Measurements from ENCODE around the gene SETD6. TPM values are rescaled to one million over a fixed set of nuclear protein-coding genes. Genes with fewer than 3 reads are reported as not detected.

SETD6 gene
- polyA plus RNA-seq, 2 donors: 15.5 to 17.3 TPM

DNA sequence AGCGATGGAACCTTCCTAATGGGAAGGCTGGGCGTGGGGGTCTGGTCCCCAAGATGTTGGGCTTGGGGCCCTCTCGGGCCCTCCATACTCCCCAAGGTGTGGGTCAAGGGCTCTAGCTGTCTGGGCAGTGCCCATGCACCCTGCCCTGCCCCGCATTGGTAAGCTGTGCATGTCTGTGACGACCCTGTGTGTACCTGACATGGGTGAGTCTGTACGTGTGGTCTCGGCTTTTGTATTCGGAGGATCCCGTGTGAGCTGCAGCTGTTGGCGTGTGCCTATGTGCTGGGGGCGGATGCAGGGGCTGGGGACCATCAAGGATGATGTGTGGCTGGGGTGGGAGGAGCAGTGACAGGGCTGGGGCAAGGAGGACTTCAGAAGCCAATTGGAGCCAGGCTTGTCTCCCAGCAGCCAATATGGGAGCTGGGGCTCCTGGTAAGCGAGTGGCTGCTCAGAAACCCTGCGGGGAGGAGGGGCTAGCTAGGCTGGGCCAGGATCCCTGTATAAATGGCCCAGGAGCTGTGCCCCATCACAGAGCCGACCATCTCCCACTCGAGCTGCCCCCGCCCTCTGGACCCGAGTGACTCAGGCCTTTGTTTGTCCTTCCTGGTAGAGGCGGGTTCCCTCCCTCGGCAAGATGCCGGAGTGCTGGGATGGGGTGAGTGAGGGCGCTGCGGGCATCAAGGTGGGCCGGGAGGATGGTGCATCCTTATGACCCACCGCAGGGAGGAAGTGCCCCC lies 15.5 kb upstream of the SETD6 start, which contains the start of gene NDRG4:
TSS of gene NDRG4 (plus strand) at position 529 of the 737 bp plus-strand sequence. CDS start at position 635, 106 bp downstream.
- peaks cover 13 to 18% of the 10 kb centered on the region in 2 donors for H3K4me1 ChIP-seq (ENCODE audit: control insufficient read depth in 2 of 2, insufficient read depth in 2 of 2, low read length in 1 of 2)
- WGBS, 2 donors: 34 to 36% methylated on average over 23 to 24 of the region's 24 CpGs
- H3K4me3 ChIP-seq (ENCODE audit: low read depth in 1 of 2, low read length in 2 of 2): peak within 1 kb of the TSS; percentile 22 to 27
- no peaks in the 10 kb centered on the region for H3K9me3 ChIP-seq (ENCODE audit: control insufficient read depth in 2 of 2, insufficient read depth in 1 of 2, low read depth in 1 of 2, low read length in 1 of 2)
- peaks cover 0 to 2% of the 10 kb centered on the region in 2 donors for H3K27me3 ChIP-seq (ENCODE audit: control insufficient read depth in 1 of 2, insufficient read depth in 2 of 2, low read length in 2 of 2)
- H3K27ac ChIP-seq (ENCODE audit: low read depth in 2 of 2, low read length in 1 of 2): no peak within 1 kb of the TSS
- H3K36me3 ChIP-seq (ENCODE audit: control insufficient read depth in 2 of 2, insufficient read depth in 2 of 2, low read length in 1 of 2): peaks cover 0 to 4% of the 10 kb centered on the region in 2 donors

DNA sequence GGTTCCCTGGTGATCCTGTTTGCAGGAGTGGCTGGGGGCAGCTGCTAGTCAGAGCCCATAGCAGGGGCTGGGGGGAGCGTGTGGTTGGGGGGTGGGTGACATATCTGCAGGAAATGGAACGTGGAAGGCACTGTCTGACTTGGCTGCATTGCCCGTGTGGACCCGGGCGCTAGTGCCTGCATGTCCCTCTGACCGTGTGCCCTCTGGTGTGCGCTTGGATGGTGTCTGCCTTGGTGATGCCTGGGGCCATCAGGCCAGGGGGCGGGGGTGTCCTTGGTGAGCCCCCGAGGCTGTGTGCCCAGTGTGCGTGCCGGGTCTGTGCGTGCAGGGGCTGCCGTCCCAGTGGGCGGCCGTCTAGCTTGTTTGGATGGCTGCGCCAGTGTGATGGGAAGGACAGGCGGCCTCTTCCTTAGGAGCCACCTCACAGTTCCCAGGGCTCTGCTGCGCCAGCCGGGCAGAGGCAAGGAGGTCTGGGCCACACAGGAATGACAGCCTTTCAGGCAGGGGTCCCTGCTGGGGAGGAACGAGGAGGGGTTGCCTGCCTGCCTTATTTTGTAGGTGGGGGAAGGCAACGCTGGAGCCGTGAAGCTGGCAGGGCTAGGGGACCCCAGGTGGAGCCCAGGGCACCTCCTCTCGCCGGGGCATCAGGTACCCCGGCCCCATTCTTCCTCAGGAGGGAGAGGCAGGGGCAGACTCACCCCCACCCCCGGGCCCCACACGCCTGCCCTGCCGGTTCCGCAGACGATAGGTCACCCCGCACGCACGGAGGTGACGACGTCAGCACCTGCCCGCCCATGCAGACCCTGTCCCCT lies 14.7 kb upstream of the SETD6 start:
- Histone ChIP-seq H3K4me3 (ENCODE audit: low read depth in 1 of 2, low read length in 2 of 2) (peak overlapping the region; percentile 22 to 27), H3K27me3 (ENCODE audit: control insufficient read depth in 1 of 2, insufficient read depth in 2 of 2, low read length in 2 of 2) (peaks cover 0 to 2% of the 10 kb centered on the region in 2 donors), H3K27ac (ENCODE audit: low read depth in 2 of 2, low read length in 1 of 2) (no peak overlapping the region), H3K36me3 (ENCODE audit: control insufficient read depth in 2 of 2, insufficient read depth in 2 of 2, low read length in 1 of 2) (peaks cover 0 to 3% of the 10 kb centered on the region in 2 donors), H3K4me1 (ENCODE audit: control insufficient read depth in 2 of 2, insufficient read depth in 2 of 2, low read length in 1 of 2) (peaks cover 13 to 16% of the 10 kb centered on the region in 2 donors), H3K9me3 (ENCODE audit: control insufficient read depth in 2 of 2, insufficient read depth in 1 of 2, low read depth in 1 of 2, low read length in 1 of 2) (no peaks in the 10 kb centered on the region)
- 7 to 10% methylated on average over 35 to 36 of the region's 36 CpGs for WGBS, 2 donors

DNA sequence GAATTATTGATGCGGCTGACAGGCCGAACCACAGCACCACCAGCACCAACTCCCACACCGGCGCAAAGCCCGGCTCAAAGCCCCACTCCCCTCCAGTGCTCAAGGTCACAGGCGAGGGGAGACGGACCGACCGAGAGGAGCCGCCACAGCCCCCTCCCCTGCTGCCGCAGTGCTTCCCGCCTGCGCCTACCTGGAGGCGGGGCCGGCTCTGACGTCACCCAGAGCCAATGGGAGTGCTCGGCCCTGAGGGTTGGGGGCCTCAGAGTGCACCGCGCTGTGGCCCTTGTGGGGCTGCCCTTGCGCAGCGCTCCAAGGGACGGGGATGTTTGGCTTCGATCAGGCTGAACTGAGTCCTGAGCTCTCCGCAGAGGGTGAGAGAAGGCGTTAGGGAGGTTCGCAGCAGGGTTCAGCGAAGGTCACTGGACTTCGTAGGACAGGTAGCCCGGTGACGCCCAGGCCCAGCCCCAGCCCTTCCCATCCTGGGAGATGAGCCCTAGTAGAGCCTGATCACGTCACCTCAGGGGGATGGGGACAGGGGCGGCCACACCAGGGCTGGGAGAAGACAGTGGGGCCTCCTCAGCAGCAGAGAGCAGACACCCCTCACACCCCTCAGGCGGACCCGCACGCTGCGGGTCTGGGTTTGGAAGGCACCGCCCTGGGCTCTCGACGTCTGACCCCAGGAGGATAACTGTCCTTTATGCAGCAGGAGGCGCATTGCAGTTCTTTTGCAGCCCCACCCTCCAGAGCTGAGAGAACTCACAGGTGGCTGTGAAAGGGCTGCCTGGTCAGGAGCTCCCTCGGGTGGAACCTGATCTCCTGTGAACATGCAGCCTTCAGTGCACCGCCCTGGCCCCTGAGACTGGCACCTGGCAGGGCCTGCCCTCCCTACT lies 13.8 kb upstream of the SETD6 start:
- WGBS, 2 donors: 17 to 20% methylated on average over 40 to 42 of the region's 42 CpGs
- Histone ChIP-seq H3K36me3 (ENCODE audit: control insufficient read depth in 2 of 2, insufficient read depth in 2 of 2, low read length in 1 of 2) (peaks cover 0 to 3% of the 10 kb centered on the region in 2 donors), H3K27ac (ENCODE audit: low read depth in 2 of 2, low read length in 1 of 2) (peak overlapping the region in 1 of 2 donors; percentile 34), H3K4me1 (ENCODE audit: control insufficient read depth in 2 of 2, insufficient read depth in 2 of 2, low read length in 1 of 2) (peaks cover 13 to 14% of the 10 kb centered on the region in 2 donors), H3K9me3 (ENCODE audit: control insufficient read depth in 2 of 2, insufficient read depth in 1 of 2, low read depth in 1 of 2, low read length in 1 of 2) (no peaks in the 10 kb centered on the region), H3K27me3 (ENCODE audit: control insufficient read depth in 1 of 2, insufficient read depth in 2 of 2, low read length in 2 of 2) (peaks cover 0 to 2% of the 10 kb centered on the region in 2 donors), H3K4me3 (ENCODE audit: low read depth in 1 of 2, low read length in 2 of 2) (peak overlapping the region; percentile 22 to 27)

DNA sequence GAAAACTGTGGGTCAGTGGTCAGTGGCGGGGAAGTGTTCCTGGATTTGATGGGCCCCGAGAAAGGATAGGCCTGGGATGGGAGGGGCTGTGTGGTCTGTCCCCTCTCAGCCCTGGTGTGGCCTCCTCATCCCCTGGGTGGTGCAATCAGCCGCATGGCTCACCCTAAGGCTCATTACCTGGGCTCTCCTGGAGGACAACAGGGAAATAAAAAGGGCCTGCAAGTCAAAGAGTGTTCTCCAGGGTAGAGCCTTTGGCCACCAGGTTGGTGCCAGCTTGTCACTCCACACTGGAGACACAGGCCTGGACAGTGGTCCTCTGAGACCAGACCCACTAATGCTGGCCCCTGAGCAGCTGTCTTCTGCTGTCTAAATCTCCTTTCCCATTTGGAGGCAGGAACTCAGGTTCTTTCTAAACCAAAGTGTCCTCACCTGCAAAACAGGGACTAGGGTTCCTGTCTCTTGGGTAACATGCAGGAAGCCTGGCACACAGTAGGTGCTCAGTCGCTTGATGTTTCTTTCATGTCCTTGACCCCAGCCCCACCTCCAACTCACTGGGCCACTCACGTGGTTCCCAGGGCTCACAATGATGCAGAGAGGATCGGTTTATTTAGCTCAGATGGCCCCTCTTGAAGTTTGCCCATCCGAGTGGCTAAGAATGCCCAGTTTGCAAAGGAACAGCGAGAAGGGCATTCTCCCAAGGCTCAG lies 12.9 kb upstream of the SETD6 start:
- H3K9me3 ChIP-seq (ENCODE audit: control insufficient read depth in 2 of 2, insufficient read depth in 1 of 2, low read depth in 1 of 2, low read length in 1 of 2): no peaks in the 10 kb centered on the region

DNA sequence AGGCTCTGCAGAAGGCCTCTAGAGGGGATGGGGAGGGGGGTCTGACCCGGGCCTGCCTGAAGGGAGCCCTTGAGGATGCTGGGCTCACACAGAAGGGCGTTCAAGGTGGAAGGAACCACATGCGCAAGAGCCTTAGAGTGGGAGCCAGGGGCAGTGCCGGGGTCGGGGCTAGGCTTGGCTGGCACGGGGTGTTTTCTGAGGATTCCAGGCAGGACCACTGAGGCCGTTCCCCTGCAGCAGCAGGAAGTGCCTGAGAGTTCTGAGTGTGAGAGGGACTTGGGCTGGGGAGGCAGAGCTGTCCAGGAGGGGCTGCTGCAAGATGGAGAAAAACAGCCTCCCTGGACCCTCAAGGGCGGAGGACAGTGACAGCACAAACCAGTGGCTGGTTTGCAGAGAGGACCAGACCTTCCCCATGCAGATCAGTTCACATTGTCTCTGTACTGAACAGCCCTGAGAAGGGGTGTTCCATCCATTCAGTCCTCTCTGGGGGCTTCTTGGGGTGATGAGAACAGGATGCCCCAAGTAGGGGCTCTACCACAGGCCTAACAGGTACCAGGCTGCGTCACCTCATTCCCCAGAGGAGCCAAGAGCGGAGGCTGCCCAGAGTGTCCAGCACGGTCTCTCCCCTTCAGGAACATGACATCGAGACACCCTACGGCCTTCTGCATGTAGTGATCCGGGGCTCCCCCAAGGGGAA lies 12.0 kb upstream of the SETD6 start:
- H3K4me1 ChIP-seq (ENCODE audit: control insufficient read depth in 2 of 2, insufficient read depth in 2 of 2, low read length in 1 of 2): peaks cover 13 to 14% of the 10 kb centered on the region in 2 donors
- H3K27ac ChIP-seq (ENCODE audit: low read depth in 2 of 2, low read length in 1 of 2): no peak overlapping the region
- H3K4me3 ChIP-seq (ENCODE audit: low read depth in 1 of 2, low read length in 2 of 2): no peak overlapping the region
- peaks cover 0 to 2% of the 10 kb centered on the region in 2 donors for H3K27me3 ChIP-seq (ENCODE audit: control insufficient read depth in 1 of 2, insufficient read depth in 2 of 2, low read length in 2 of 2)
- 88 to 91% methylated on average over 14 of the region's 14 CpGs for WGBS, 2 donors
- H3K9me3 ChIP-seq (ENCODE audit: control insufficient read depth in 2 of 2, insufficient read depth in 1 of 2, low read depth in 1 of 2, low read length in 1 of 2): no peaks in the 10 kb centered on the region
- peaks cover 0 to 3% of the 10 kb centered on the region in 2 donors for H3K36me3 ChIP-seq (ENCODE audit: control insufficient read depth in 2 of 2, insufficient read depth in 2 of 2, low read length in 1 of 2)

More for the DNA sequence above, 12.9 kb upstream of the SETD6 start:
- 77% methylated on average over 8 of the region's 8 CpGs for WGBS, 2 donors
- Histone ChIP-seq H3K36me3 (ENCODE audit: control insufficient read depth in 2 of 2, insufficient read depth in 2 of 2, low read length in 1 of 2) (peaks cover 0 to 3% of the 10 kb centered on the region in 2 donors), H3K4me1 (ENCODE audit: control insufficient read depth in 2 of 2, insufficient read depth in 2 of 2, low read length in 1 of 2) (peaks cover 13 to 14% of the 10 kb centered on the region in 2 donors), H3K27me3 (ENCODE audit: control insufficient read depth in 1 of 2, insufficient read depth in 2 of 2, low read length in 2 of 2) (peaks cover 0 to 2% of the 10 kb centered on the region in 2 donors), H3K4me3 (ENCODE audit: low read depth in 1 of 2, low read length in 2 of 2) (no peak overlapping the region), H3K27ac (ENCODE audit: low read depth in 2 of 2, low read length in 1 of 2) (peak overlapping the region in 1 of 2 donors; percentile 34)

DNA sequence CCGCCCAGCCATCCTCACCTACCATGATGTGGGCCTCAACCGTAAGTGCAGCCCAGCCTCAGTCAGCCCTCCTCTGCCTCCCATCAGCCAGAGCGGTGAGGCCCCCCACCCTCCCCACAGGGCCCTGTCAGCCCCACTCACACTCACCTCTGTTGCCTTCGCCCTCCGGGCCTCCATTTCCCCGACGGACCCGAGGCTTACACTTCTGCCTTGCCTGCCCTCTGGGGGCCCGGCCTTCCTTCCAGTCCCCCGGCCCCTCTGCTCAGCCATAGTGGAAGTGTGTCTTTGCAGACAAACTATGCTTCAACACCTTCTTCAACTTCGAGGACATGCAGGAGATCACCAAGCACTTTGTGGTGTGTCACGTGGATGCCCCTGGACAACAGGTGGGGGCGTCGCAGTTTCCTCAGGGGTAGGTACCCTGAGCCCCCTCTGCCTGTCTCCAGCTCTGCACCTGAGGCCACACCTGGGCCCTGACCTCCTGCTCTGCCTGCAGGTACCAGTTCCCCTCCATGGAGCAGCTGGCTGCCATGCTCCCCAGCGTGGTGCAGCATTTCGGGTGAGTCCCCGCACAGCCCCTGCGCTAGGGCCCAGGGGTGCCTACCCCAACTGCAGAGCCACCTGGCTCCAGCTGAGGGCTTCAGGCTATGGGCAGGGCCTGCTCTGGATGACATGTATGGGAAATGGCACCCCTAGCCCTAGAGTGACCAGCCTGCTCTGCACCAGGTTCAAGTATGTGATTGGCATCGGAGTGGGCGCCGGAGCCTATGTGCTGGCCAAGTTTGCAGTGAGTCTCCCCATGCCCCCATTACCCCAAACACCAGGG lies 11.2 kb upstream of the SETD6 start:
- Histone ChIP-seq H3K4me3 (ENCODE audit: low read depth in 1 of 2, low read length in 2 of 2) (no peak overlapping the region), H3K9me3 (ENCODE audit: control insufficient read depth in 2 of 2, insufficient read depth in 1 of 2, low read depth in 1 of 2, low read length in 1 of 2) (no peaks in the 10 kb centered on the region), H3K36me3 (ENCODE audit: control insufficient read depth in 2 of 2, insufficient read depth in 2 of 2, low read length in 1 of 2) (peaks cover 0 to 10% of the 10 kb centered on the region in 2 donors), H3K27me3 (ENCODE audit: control insufficient read depth in 1 of 2, insufficient read depth in 2 of 2, low read length in 2 of 2) (peaks cover 0 to 2% of the 10 kb centered on the region in 2 donors), H3K27ac (ENCODE audit: low read depth in 2 of 2, low read length in 1 of 2) (no peak overlapping the region), H3K4me1 (ENCODE audit: control insufficient read depth in 2 of 2, insufficient read depth in 2 of 2, low read length in 1 of 2) (peaks cover 13 to 14% of the 10 kb centered on the region in 2 donors)
- 92 to 93% methylated on average over 20 to 21 of the region's 21 CpGs for WGBS, 2 donors

DNA sequence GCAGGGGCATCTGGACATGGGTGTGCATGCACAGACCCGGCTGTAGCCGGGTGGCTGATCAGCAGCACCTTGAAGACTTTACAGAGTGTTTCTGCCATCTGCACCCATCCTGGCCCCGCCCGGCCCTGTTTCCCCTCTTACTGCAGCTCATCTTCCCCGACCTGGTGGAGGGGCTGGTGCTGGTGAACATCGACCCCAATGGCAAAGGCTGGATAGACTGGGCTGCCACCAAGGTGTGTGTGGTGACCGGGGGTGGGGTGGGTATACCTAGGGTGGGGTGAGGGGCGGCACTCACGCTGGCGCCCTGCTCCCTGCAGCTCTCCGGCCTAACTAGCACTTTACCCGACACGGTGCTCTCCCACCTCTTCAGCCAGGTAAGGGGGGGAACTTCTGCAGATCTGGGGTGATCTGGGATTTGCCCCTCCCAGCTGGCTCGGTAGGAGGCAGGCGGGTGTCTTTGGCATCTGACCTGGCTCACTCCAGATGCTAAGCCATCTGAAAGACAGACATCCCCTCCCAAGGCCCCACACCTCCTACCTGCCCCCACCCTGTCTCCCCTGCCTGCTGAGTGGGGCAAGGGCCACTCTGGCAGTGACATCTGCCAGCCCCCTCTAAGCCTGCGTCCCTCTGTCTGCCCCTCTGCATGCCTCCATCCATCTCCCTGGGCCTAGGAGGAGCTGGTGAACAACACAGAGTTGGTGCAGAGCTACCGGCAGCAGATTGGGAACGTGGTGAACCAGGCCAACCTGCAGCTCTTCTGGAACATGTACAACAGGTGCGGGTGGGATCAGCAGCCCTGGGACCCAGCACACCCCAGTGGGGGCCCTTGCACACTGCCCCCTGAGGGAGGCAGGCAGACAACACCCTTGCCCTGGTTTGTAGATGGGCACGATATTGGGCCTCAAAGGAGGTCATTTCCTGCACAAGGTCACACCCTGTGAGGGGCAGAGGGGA lies 8.8 kb upstream of the SETD6 start:
- Histone ChIP-seq H3K27me3 (ENCODE audit: control insufficient read depth in 1 of 2, insufficient read depth in 2 of 2, low read length in 2 of 2) (no peaks in the 10 kb centered on the region), H3K27ac (ENCODE audit: low read depth in 2 of 2, low read length in 1 of 2) (no peak overlapping the region), H3K9me3 (ENCODE audit: control insufficient read depth in 2 of 2, insufficient read depth in 1 of 2, low read depth in 1 of 2, low read length in 1 of 2) (no peaks in the 10 kb centered on the region), H3K4me1 (ENCODE audit: control insufficient read depth in 2 of 2, insufficient read depth in 2 of 2, low read length in 1 of 2) (peaks cover 2 to 4% of the 10 kb centered on the region in 2 donors), H3K36me3 (ENCODE audit: control insufficient read depth in 2 of 2, insufficient read depth in 2 of 2, low read length in 1 of 2) (peaks cover 0 to 18% of the 10 kb centered on the region in 2 donors), H3K4me3 (ENCODE audit: low read depth in 1 of 2, low read length in 2 of 2) (no peak overlapping the region)
- WGBS, 2 donors: 67 to 69% methylated on average over 20 of the region's 20 CpGs

All from esophagus (tissue), 2 donors.